NCI-H2171 treated with DMSO at 0.1 percent for 48 hours (cell line): ENCODE results near the gene MPHOSPH9.
A peak's percentile ranks its signal among the peaks of the same experiment; 100 is the strongest.

Source experiments
- DNase-seq: peaks from one replicate; lab custom pipeline; 2025; lab: John Stamatoyannopoulos, UW

Gene MPHOSPH9

GRCh38 chr12:123232807-123233504 is at the start of gene MPHOSPH9, which contains the start of gene MTRFR:
Gene MPHOSPH9 (minus strand): TSS chr12:123233141. CDS start chr12:123230364, 2,777 bp downstream.
Gene MTRFR (plus strand): TSS chr12:123233436. CDS start chr12:123253675, 20,239 bp downstream.
- DNase-seq, result peak; percentile 100

- DNase-seq, result no peak
Measured at GRCh38 chr12:123282111-123282510, 49.2 kb upstream of the MPHOSPH9 start.

GRCh38 chr12:123280971-123281370 is 48.0 kb upstream of the MPHOSPH9 start:
- no peak for DNase-seq

GRCh38 chr12:123278101-123278627 is 45.2 kb upstream of the MPHOSPH9 start:
- DNase-seq, result no peak

- DNase-seq, result no peak
Measured at GRCh38 chr12:123273166-123273565, 40.2 kb upstream of the MPHOSPH9 start.

- DNase-seq, result peak; percentile 46
Measured at GRCh38 chr12:123271001-123271668, 38.2 kb upstream of the MPHOSPH9 start.

- no peak for DNase-seq
Measured at GRCh38 chr12:123270214-123271000, 37.5 kb upstream of the MPHOSPH9 start.

GRCh38 chr12:123269896-123270213 is 36.9 kb upstream of the MPHOSPH9 start:
- DNase-seq, result no peak

- DNase-seq, result no peak
Measured at GRCh38 chr12:123269395-123269892, 36.5 kb upstream of the MPHOSPH9 start.

GRCh38 chr12:123268850-123269249 is 35.9 kb upstream of the MPHOSPH9 start:
- no peak for DNase-seq

GRCh38 chr12:123267991-123268843 is 35.3 kb upstream of the MPHOSPH9 start:
- DNase-seq, result peak; percentile 50

- DNase-seq, result no peak
Measured at GRCh38 chr12:123267335-123267920, 34.5 kb upstream of the MPHOSPH9 start.

GRCh38 chr12:123266679-123267277 is 33.8 kb upstream of the MPHOSPH9 start:
- no peak for DNase-seq

GRCh38 chr12:123265851-123266678 is 33.1 kb upstream of the MPHOSPH9 start:
- no peak for DNase-seq

- DNase-seq, result no peak
Measured at GRCh38 chr12:123264642-123265041, 31.7 kb upstream of the MPHOSPH9 start.

- no peak for DNase-seq
Measured at GRCh38 chr12:123263196-123263817, 30.4 kb upstream of the MPHOSPH9 start.

- no peak for DNase-seq
Measured at GRCh38 chr12:123261196-123261595, 28.3 kb upstream of the MPHOSPH9 start.

- no peak for DNase-seq
Measured at GRCh38 chr12:123260081-123260480, 27.1 kb upstream of the MPHOSPH9 start.

- DNase-seq, result no peak
Measured at GRCh38 chr12:123258593-123258992, 25.7 kb upstream of the MPHOSPH9 start.
